Measurements from ENCODE around the gene MGLL. TPM values are rescaled to one million over a fixed set of nuclear protein-coding genes. Genes with fewer than 3 reads are reported as not detected.

Gene MGLL
- total RNA-seq, 1 experiment from 2014 or later: 2.1 TPM

DNA sequence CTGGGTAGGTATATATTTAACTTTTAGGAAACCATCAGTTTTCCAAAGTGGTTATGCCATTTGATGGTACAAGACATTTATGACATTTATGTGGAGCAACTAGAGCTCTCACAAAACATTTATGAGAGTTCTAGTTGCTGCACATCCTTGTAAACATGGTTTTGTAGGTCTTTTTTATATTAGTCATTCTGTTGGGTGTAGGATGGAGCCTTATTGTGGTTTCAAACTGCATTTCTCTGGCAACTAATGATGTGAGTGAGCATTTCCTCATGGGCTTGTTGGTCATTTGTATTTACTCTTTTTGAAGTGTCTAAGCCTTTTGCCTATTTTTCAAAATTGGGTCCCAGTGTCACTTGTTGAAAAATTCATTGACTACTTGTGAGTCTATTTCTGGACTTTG, 45.7 kb upstream of the MGLL start:
- intact Hi-C loops (cut with micrococcal nuclease; ENCODE audit: unreplicated experiment): no loop called here
- Histone ChIP-seq H3K4me1 (ENCODE audit: control insufficient read depth, insufficient read depth, low read length) (no peaks in the 10 kb centered on the region), H3K9me3 (ENCODE audit: control insufficient read depth, insufficient read depth, low read depth, low read length) (no peaks in the 10 kb centered on the region), H3K4me3 (ENCODE audit: low read depth in 2 of 2, low read length in 2 of 2) (no peak overlapping the region), H3K27me3 (ENCODE audit: control insufficient read depth, insufficient read depth, low read length) (peaks cover 27% of the 10 kb centered on the region), H3K36me3 (ENCODE audit: control insufficient read depth, insufficient read depth, low read length) (no peaks in the 10 kb centered on the region), H3K27ac (ENCODE audit: low read length) (no peak overlapping the region)
- ATAC-seq (no peak), DNase-seq (ENCODE audit: low read depth, low spot score) (no peak)
- ChIA-PET POLR2A (no interaction called here), CTCF (no interaction called here)
- no TSS peak for BruUV-seq (replicated peaks)
- TF ChIP-seq, protein P1, sequence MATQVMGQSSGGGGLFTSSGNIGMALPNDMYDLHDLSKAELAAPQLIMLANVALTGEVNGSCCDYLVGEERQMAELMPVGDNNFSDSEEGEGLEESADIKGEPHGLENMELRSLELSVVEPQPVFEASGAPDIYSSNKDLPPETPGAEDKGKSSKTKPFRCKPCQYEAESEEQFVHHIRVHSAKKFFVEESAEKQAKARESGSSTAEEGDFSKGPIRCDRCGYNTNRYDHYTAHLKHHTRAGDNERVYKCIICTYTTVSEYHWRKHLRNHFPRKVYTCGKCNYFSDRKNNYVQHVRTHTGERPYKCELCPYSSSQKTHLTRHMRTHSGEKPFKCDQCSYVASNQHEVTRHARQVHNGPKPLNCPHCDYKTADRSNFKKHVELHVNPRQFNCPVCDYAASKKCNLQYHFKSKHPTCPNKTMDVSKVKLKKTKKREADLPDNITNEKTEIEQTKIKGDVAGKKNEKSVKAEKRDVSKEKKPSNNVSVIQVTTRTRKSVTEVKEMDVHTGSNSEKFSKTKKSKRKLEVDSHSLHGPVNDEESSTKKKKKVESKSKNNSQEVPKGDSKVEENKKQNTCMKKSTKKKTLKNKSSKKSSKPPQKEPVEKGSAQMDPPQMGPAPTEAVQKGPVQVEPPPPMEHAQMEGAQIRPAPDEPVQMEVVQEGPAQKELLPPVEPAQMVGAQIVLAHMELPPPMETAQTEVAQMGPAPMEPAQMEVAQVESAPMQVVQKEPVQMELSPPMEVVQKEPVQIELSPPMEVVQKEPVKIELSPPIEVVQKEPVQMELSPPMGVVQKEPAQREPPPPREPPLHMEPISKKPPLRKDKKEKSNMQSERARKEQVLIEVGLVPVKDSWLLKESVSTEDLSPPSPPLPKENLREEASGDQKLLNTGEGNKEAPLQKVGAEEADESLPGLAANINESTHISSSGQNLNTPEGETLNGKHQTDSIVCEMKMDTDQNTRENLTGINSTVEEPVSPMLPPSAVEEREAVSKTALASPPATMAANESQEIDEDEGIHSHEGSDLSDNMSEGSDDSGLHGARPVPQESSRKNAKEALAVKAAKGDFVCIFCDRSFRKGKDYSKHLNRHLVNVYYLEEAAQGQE (IDR thresholded peaks at IDR 0.05; ENCODE audit: insufficient read depth in 1 of 2, low read depth in 2 of 2, low read length in 1 of 2): no peak
- TF ChIP-seq TCF7L2 (IDR thresholded peaks at IDR 0.05; ENCODE audit: low read depth, low read length) (no peak), POLR2AphosphoS5 (IDR thresholded peaks at IDR 0.05; ENCODE audit: low read depth, low read length) (no peak), SIN3A (IDR thresholded peaks at IDR 0.05; ENCODE audit: borderline replicate concordance, insufficient read depth, low read depth, low read length) (no peak)
- TF ChIP-seq, protein P2, sequence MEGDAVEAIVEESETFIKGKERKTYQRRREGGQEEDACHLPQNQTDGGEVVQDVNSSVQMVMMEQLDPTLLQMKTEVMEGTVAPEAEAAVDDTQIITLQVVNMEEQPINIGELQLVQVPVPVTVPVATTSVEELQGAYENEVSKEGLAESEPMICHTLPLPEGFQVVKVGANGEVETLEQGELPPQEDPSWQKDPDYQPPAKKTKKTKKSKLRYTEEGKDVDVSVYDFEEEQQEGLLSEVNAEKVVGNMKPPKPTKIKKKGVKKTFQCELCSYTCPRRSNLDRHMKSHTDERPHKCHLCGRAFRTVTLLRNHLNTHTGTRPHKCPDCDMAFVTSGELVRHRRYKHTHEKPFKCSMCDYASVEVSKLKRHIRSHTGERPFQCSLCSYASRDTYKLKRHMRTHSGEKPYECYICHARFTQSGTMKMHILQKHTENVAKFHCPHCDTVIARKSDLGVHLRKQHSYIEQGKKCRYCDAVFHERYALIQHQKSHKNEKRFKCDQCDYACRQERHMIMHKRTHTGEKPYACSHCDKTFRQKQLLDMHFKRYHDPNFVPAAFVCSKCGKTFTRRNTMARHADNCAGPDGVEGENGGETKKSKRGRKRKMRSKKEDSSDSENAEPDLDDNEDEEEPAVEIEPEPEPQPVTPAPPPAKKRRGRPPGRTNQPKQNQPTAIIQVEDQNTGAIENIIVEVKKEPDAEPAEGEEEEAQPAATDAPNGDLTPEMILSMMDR (IDR thresholded peaks at IDR 0.05): no peak
- in situ Hi-C loops (cut with HindIII; ENCODE audit: low pct_unique_long_range_greater_than_20kb, low sequenced_read_pairs): no loop called here

DNA sequence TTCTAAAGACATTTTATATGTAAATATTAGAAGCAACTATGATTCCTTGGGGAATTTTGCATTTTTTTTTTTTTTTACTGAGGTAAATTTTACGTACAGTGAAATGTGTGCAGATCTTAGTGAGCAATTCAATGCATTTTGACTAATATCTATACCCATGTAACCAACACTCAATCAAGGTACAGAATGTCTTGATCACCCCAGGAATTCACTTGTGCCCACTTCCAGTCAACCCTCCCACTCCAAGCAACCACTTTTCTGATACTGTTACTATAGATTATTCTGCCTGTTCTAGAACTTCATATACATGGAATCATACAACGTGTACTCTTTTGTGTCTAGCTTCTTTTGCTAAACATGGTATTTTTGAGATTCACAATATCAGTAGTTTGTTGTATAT, 45.1 kb upstream of the MGLL start:
- no peaks in the 10 kb centered on the region for H3K9me3 ChIP-seq (ENCODE audit: control insufficient read depth, insufficient read depth, low read depth, low read length)
- no peaks in the 10 kb centered on the region for H3K36me3 ChIP-seq (ENCODE audit: control insufficient read depth, insufficient read depth, low read length)
- DNase-seq (ENCODE audit: low read depth, low spot score) (no peak), ATAC-seq (no peak)
- in situ Hi-C loops (cut with HindIII; ENCODE audit: low pct_unique_long_range_greater_than_20kb, low sequenced_read_pairs) (no loop called here), intact Hi-C loops (cut with micrococcal nuclease; ENCODE audit: unreplicated experiment) (no loop called here)
- CTCF ChIA-PET: no interaction called here
- no peak overlapping the region for H3K4me3 ChIP-seq (ENCODE audit: low read depth in 2 of 2, low read length in 2 of 2)
- no peak overlapping the region for H3K27ac ChIP-seq (ENCODE audit: low read length)
- no TSS peak for BruUV-seq (replicated peaks)
- TF ChIP-seq SIN3A (IDR thresholded peaks at IDR 0.05; ENCODE audit: borderline replicate concordance, insufficient read depth, low read depth, low read length): no peak
- no peak for TF ChIP-seq TCF7L2 (IDR thresholded peaks at IDR 0.05; ENCODE audit: low read depth, low read length)
- TF ChIP-seq, protein P2 (IDR thresholded peaks at IDR 0.05): no peak
- TF ChIP-seq POLR2AphosphoS5 (IDR thresholded peaks at IDR 0.05; ENCODE audit: low read depth, low read length): no peak
- TF ChIP-seq, protein P1 (IDR thresholded peaks at IDR 0.05; ENCODE audit: insufficient read depth in 1 of 2, low read depth in 2 of 2, low read length in 1 of 2): no peak
- H3K27me3 ChIP-seq (ENCODE audit: control insufficient read depth, insufficient read depth, low read length): peaks cover 27% of the 10 kb centered on the region
- POLR2A ChIA-PET: no interaction called here
- H3K4me1 ChIP-seq (ENCODE audit: control insufficient read depth, insufficient read depth, low read length): no peaks in the 10 kb centered on the region
